C4-2B (cell line): ENCODE data around the gene DCAF8L2.

ENCODE experiments used
- ZFX ChIP-seq: fragments of 450-650 bp; IDR thresholded peaks from 2 replicates; pipeline ENCODE4 v1.6.1; 2017
- TF ChIP-seq, protein P1 (sequence below): fragments of 450-650 bp; conservative IDR thresholded peaks from 2 replicates; pipeline ENCODE4 v1.5.1; 2017; ENCODE audit warnings: mild to moderate bottlenecking

GRCh38 chrX:27656581-27656980, 66.4 kb downstream of the DCAF8L2 start:
- TF ChIP-seq, protein P1, sequence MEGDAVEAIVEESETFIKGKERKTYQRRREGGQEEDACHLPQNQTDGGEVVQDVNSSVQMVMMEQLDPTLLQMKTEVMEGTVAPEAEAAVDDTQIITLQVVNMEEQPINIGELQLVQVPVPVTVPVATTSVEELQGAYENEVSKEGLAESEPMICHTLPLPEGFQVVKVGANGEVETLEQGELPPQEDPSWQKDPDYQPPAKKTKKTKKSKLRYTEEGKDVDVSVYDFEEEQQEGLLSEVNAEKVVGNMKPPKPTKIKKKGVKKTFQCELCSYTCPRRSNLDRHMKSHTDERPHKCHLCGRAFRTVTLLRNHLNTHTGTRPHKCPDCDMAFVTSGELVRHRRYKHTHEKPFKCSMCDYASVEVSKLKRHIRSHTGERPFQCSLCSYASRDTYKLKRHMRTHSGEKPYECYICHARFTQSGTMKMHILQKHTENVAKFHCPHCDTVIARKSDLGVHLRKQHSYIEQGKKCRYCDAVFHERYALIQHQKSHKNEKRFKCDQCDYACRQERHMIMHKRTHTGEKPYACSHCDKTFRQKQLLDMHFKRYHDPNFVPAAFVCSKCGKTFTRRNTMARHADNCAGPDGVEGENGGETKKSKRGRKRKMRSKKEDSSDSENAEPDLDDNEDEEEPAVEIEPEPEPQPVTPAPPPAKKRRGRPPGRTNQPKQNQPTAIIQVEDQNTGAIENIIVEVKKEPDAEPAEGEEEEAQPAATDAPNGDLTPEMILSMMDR, result no peak
- no peak for TF ChIP-seq ZFX
